ENCODE results near the gene CHST9.

The CHST9 gene

DNA sequence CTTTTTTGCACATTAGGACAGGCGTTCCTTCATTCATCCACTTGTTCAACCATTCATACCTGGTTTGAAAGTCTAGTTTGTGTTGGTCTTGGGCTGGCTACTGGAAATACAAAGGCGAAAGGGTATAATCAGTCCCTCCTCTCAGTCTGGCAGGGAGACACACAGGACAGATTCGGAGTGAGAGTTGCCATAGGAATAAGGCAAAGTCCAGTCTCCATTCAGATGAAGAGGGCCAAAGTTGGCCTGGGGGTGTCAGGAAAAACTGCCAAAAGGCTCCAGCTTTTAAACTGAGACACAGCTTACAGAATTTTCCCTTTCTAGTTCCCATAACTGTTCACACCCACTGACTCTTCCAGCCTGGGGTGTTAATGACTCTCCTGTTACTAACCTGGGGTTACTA is 223.3 kb downstream of the CHST9 start:
- H3K9me2 ChIP-seq (ENCODE audit: low read depth, low read length): no peaks in the 10 kb centered on the region
- no peak overlapping the region for H3K27ac ChIP-seq (ENCODE audit: low read depth, low read length, poor library complexity, severe bottlenecking)
- no peak overlapping the region for H3K4me3 ChIP-seq (ENCODE audit: low read depth, low read length, poor library complexity, severe bottlenecking)
- H3K36me3 ChIP-seq (ENCODE audit: insufficient read depth, low read length): no peaks in the 10 kb centered on the region
- no peak for TF ChIP-seq EZH2 (IDR thresholded peaks at IDR 0.05; ENCODE audit: borderline replicate concordance, low read length)
- TF ChIP-seq, protein P1, sequence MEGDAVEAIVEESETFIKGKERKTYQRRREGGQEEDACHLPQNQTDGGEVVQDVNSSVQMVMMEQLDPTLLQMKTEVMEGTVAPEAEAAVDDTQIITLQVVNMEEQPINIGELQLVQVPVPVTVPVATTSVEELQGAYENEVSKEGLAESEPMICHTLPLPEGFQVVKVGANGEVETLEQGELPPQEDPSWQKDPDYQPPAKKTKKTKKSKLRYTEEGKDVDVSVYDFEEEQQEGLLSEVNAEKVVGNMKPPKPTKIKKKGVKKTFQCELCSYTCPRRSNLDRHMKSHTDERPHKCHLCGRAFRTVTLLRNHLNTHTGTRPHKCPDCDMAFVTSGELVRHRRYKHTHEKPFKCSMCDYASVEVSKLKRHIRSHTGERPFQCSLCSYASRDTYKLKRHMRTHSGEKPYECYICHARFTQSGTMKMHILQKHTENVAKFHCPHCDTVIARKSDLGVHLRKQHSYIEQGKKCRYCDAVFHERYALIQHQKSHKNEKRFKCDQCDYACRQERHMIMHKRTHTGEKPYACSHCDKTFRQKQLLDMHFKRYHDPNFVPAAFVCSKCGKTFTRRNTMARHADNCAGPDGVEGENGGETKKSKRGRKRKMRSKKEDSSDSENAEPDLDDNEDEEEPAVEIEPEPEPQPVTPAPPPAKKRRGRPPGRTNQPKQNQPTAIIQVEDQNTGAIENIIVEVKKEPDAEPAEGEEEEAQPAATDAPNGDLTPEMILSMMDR (IDR thresholded peaks at IDR 0.05; ENCODE audit: low read length): no peak
- peaks cover 5% of the 10 kb centered on the region for H3K4me1 ChIP-seq (ENCODE audit: insufficient read depth, low read length, severe bottlenecking)
- no peaks in the 10 kb centered on the region for H3K9me3 ChIP-seq (ENCODE audit: low read length)
- no peaks in the 10 kb centered on the region for H3F3A ChIP-seq (ENCODE audit: insufficient read depth, low read length)
- no peaks in the 10 kb centered on the region for H4K20me1 ChIP-seq (ENCODE audit: insufficient read depth, low read length)
- no peak overlapping the region for H3K4me2 ChIP-seq (ENCODE audit: low read length)
- no peaks in the 10 kb centered on the region for H3K27me3 ChIP-seq (ENCODE audit: insufficient read depth, low read length)
- no peak overlapping the region for H2AFZ ChIP-seq (ENCODE audit: low read length)
- H3K79me2 ChIP-seq (ENCODE audit: insufficient read depth, low read length): no peaks in the 10 kb centered on the region
- no peak overlapping the region for H3K9ac ChIP-seq (ENCODE audit: low read length)

DNA sequence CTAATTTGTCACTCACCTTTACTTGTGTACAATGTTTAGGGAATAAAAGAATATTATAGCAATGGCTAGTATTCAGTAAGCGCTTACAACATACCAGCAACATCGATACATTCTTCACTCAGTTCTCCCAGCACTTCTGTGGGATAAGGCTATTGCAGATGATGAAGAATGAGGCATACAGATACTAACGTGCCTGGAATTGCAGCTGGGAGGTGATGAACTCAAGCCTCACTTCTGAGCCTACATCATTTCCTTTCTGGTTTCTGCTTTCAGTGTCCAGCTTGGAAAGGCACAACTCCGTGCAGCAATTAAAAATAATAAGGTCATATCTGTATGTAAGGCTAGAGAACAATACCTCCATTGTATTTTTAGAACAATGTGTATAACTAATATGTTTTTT is 224.2 kb downstream of the CHST9 start:
- TF ChIP-seq, protein P1 (IDR thresholded peaks at IDR 0.05; ENCODE audit: low read length): no peak
- TF ChIP-seq EZH2 (IDR thresholded peaks at IDR 0.05; ENCODE audit: borderline replicate concordance, low read length): no peak
- Histone ChIP-seq H3K9me2 (ENCODE audit: low read depth, low read length) (no peaks in the 10 kb centered on the region), H3K27me3 (ENCODE audit: insufficient read depth, low read length) (no peaks in the 10 kb centered on the region), H3K4me2 (ENCODE audit: low read length) (no peak overlapping the region), H3K36me3 (ENCODE audit: insufficient read depth, low read length) (no peaks in the 10 kb centered on the region), H3F3A (ENCODE audit: insufficient read depth, low read length) (no peaks in the 10 kb centered on the region), H3K9me3 (ENCODE audit: low read length) (no peaks in the 10 kb centered on the region), H3K79me2 (ENCODE audit: insufficient read depth, low read length) (no peaks in the 10 kb centered on the region), H3K27ac (ENCODE audit: low read depth, low read length, poor library complexity, severe bottlenecking) (no peak overlapping the region), H3K9ac (ENCODE audit: low read length) (no peak overlapping the region), H4K20me1 (ENCODE audit: insufficient read depth, low read length) (no peaks in the 10 kb centered on the region), H2AFZ (ENCODE audit: low read length) (no peak overlapping the region), H3K4me1 (ENCODE audit: insufficient read depth, low read length, severe bottlenecking) (peaks cover 9% of the 10 kb centered on the region), H3K4me3 (ENCODE audit: low read depth, low read length, poor library complexity, severe bottlenecking) (no peak overlapping the region)

DNA sequence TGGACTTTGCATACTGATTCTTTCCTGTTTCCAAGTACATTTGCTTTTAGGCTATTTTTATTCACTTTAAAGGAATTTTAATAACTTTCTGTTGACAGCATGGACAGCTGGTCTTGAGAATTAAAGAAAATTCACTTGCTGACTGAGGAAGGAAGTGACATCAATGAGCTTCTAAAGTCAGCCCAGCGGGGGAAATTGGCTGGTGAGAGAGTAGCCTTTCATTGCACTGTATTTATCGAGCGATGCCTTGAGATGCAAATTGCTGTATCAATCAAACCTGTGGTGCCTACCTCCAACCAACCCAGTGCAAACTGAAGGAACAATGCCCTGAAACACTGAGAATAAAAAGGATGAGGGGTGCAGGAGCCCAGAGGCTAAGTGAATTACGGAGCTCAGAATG is 228.2 kb downstream of the CHST9 start:
- no peak overlapping the region for H3K4me3 ChIP-seq (ENCODE audit: low read depth, low read length, poor library complexity, severe bottlenecking)
- H3K9ac ChIP-seq (ENCODE audit: low read length): no peak overlapping the region
- no peaks in the 10 kb centered on the region for H3K36me3 ChIP-seq (ENCODE audit: insufficient read depth, low read length)
- H3K79me2 ChIP-seq (ENCODE audit: insufficient read depth, low read length): no peaks in the 10 kb centered on the region
- no peak overlapping the region for H2AFZ ChIP-seq (ENCODE audit: low read length)
- no peak overlapping the region for H3K27ac ChIP-seq (ENCODE audit: low read depth, low read length, poor library complexity, severe bottlenecking)
- TF ChIP-seq, protein P1 (IDR thresholded peaks at IDR 0.05; ENCODE audit: low read length): no peak
- no peak for TF ChIP-seq EZH2 (IDR thresholded peaks at IDR 0.05; ENCODE audit: borderline replicate concordance, low read length)
- H3F3A ChIP-seq (ENCODE audit: insufficient read depth, low read length): no peaks in the 10 kb centered on the region
- peaks cover 9% of the 10 kb centered on the region for H3K4me1 ChIP-seq (ENCODE audit: insufficient read depth, low read length, severe bottlenecking)
- no peaks in the 10 kb centered on the region for H4K20me1 ChIP-seq (ENCODE audit: insufficient read depth, low read length)
- peak overlapping the region; percentile 14; the same call in 1 of the 2 replicates for H3K4me2 ChIP-seq (ENCODE audit: low read length)
- H3K9me2 ChIP-seq (ENCODE audit: low read depth, low read length): no peaks in the 10 kb centered on the region
- H3K9me3 ChIP-seq (ENCODE audit: low read length): no peaks in the 10 kb centered on the region
- no peaks in the 10 kb centered on the region for H3K27me3 ChIP-seq (ENCODE audit: insufficient read depth, low read length)

All from OCI-LY1 (cell line).